KOPT-K1 (cell line): ENCODE data around the gene FSTL5.

ENCODE experiments used
- H3K27ac ChIP-seq: fragments of 200-600 bp; sonication (generic); 2 replicates; pipeline ENCODE4 v1.5.1; 2016; ENCODE audit warnings: antibody characterized with exemption, mild to moderate bottlenecking, low read depth, low read length; ENCODE audit not compliant: poor library complexity, severe bottlenecking
- H3K36me3 ChIP-seq: fragments of 200-600 bp; sonication (generic); 2 replicates; pipeline ENCODE4 v1.5.1; 2017; ENCODE audit warnings: antibody characterized with exemption, mild to moderate bottlenecking, low read length, moderate library complexity; ENCODE audit not compliant: insufficient read depth
- H3K9me3 ChIP-seq: fragments of 200-600 bp; sonication (generic); 2 replicates; pipeline ENCODE4 v1.5.1; 2017; ENCODE audit warnings: antibody characterized with exemption, low read length, mild to moderate bottlenecking; ENCODE audit not compliant: insufficient read depth, poor library complexity, severe bottlenecking

The FSTL5 gene

DNA sequence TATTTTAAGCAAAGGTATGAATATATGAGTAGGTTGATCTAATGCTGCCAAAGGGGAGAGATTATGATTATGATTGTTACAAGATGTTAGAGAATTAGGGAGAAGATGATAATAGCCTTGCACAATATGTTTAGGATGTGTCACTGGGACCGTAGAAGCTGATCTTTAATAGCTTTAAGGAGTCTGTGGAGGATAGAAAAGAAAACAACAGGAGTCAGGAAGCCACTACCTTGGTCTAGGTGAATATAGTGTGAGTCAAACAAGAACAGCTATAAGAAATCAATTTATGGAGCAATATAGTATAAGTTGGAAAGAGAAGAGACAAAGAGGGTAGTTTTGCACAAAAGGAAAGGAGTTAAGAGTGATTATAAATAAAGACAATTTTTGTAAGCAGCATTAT lies 232.7 kb downstream of the FSTL5 start:
- Histone ChIP-seq H3K9me3 (no peaks in the 10 kb centered on the region), H3K27ac (no peak overlapping the region), H3K36me3 (no peaks in the 10 kb centered on the region)

DNA sequence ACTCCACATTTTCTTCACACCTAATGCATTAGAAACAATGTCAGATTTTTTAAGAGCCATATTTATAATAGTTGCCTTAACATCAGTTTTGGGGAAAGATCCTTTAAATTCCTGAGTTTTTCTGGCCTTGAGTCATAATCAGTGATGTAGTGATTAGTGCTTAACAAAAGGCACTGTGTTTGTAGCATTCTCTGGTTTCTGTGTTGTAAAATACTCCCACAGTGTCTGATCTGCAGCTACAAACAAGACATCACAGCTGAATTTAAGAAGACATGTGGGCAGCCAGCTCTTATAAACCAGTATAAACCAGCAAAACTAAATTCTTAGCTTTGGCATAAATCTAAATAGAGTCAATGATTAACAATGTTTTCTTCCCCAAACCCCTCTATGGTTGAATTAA lies 233.8 kb downstream of the FSTL5 start:
- Histone ChIP-seq H3K36me3 (no peaks in the 10 kb centered on the region), H3K9me3 (no peaks in the 10 kb centered on the region), H3K27ac (no peak overlapping the region)

DNA sequence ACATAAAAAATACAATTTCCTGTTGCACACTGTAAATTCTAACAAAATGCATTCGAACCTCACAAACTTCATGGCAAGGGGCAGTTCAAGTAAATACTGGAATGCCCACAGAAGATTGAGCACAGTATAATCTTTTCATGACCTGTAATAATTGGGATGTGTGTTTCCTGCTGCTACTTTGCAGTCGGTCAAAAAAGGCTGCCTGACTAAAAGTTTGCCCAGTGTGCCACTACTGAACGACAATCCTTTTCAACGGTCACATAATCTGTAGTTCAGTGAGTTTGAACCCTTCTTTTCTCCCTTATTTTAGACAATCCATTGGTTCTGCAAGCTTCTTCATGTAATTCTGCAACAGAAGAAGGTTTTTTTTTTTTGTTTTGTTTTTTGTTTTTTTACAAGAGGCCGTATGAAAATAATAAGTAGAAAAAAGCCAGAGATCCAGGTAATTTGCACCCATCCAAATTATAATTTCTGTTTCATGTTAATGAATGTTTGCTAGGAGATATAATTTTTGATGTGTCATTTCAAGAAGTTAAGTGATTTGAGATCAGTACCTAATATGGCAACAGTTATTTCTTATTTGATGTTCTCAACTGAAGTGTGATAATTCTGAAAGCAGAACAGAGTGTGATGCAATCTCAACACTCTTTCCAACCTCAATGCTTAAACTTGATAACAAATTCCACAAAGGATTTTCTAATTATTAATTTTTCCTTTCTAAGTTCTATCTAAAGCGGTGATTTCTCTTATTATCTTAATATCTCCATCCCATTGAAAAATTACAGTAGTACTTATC lies 237.6 kb downstream of the FSTL5 start:
- no peaks in the 10 kb centered on the region for H3K9me3 ChIP-seq

DNA sequence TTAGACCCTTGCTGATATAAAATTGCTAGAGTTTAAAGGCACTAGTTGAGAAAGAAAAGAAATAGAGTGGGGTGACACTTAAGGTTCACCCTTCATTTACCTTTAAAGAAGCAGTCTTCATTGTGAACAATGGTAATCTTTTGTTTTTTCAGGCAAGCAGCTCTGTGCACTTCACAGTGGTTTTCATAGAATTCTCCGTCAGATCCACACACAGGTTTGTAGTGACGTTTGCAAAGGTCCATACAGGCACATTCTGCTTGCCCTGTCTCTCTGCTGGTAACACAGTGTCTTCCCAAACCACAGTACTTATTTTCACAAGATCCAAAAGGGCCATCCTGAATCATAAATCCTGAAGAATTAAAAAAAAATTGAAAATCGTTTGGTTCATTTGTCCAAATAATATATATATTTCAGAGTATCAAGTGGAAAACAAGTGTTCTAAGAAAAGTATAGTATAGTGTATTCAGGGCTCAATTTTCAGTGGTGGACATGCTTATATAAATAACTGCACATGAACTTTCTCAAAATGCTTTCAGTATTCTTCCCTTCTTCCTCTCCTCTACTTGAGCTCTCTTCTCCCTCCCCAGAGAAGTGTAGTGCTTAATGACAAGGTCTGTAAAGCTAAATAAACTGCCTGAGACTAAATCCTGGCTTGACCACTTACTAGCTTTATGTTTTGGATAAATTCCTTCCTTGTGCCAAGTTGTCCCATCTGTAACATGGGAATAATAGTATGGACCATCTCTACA lies 243.3 kb downstream of the FSTL5 start:
- Histone ChIP-seq H3K9me3 (no peaks in the 10 kb centered on the region), H3K36me3 (no peaks in the 10 kb centered on the region), H3K27ac (no peak overlapping the region)

More for the DNA sequence above, 237.6 kb downstream of the FSTL5 start:
- H3K36me3 ChIP-seq, result no peaks in the 10 kb centered on the region
- H3K27ac ChIP-seq, result no peak overlapping the region

DNA sequence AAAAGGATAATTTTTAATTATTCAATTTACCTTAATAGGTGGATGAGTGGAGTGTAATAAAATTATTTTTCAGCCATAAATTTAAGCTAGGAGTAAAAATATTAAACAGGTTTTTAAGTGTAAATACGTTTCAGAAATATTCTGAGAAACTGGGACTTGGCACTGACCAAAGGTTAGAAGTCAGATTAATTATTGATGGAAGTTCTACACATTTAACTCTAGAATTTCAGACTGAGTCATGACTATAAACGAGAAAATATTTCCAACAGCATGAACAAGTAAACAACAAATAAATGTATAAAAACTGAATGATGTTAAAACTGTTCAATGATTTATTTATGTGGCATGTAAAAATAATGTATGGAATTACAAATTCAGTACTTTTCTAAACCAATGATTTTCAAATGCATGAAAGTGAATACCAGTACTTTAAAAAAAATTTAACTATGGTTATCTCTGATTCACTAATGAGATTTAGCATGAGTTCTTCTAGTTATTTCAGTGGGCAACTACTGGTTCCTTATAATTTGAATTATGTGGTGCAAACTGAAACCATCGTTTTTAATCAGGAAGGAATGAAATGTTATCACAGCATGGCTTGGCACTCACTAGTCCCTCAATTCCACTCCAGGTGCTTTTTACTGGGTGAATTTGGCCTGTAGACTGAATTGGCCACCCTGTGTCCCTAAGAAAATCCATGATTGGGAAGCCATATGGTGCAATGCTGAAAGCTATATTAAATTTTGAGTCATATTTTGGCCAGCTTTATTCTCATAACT lies 244.2 kb downstream of the FSTL5 start:
- Histone ChIP-seq H3K9me3 (no peaks in the 10 kb centered on the region), H3K27ac (no peak overlapping the region), H3K36me3 (no peaks in the 10 kb centered on the region)

DNA sequence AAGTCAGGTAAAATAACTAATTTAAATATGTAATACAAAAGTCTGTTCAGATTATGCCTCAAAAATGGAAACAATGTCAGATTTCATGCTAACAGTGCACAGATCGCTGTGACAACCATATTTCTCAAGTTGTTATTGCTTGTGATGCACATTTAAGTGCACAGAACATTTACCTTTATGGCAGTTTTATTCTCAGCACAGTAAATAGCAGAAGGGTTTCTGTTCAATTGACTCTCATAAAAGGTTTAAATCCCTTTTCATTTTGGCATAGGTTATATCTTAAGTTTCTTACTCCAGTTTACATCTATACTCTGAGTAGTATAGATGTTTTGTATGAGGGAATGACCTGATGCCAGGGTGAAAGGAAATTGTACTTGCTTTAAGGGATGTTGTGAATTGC lies 247.8 kb downstream of the FSTL5 start:
- no peaks in the 10 kb centered on the region for H3K9me3 ChIP-seq
- no peak overlapping the region for H3K27ac ChIP-seq
- H3K36me3 ChIP-seq, result no peaks in the 10 kb centered on the region

DNA sequence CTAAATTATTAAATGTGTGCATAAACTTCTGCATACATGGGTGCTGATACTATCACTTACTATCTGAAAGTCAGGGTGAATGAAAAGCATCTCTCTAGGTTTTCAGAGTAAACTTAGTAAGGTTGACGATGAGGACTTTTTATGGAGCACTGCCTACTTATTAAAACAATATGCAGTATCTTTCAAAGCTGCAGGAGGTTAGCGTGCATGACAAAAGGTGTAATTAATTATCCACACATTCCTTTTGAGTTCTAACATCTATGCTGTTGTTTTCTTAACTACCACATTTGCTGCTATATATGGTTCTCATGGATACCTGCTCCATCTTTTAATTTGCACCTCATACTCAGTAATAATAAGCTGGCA lies 256.2 kb downstream of the FSTL5 start:
- Histone ChIP-seq H3K27ac (no peak overlapping the region), H3K36me3 (no peaks in the 10 kb centered on the region), H3K9me3 (no peaks in the 10 kb centered on the region)

DNA sequence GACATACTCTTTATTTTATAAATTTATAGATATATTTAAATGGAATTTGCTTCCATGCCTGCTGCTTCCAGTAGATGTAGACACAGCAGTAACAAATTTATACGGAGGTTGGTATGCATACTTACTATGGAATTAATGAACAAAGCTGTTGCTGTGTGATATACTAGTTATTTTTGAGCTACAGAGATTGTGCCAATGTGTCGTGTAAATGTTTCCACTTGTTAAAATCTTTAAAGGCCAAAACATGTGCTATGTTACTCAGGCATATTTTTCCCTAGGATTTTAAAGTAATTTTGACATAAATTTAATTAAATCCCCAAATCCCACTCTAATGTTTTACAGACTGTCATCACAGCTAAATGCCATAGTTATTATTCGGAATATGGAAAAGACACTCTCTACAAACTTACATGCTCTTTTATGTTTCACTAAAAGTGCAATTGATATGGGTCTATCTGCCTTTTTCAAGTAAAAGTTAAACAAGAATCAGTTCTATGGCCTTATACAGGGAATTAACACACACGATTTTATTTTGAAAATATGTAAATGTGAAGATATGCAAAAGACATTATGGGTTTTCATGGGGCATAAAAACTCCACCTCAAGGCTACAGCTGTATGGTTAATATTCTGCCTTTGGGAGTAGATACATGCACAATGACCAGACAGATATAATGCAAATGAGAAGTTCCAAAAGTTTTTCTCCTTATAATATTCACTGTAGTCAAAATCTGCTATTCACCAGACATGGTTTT lies 256.8 kb downstream of the FSTL5 start:
- Histone ChIP-seq H3K36me3 (no peaks in the 10 kb centered on the region), H3K9me3 (no peaks in the 10 kb centered on the region), H3K27ac (no peak overlapping the region)

DNA sequence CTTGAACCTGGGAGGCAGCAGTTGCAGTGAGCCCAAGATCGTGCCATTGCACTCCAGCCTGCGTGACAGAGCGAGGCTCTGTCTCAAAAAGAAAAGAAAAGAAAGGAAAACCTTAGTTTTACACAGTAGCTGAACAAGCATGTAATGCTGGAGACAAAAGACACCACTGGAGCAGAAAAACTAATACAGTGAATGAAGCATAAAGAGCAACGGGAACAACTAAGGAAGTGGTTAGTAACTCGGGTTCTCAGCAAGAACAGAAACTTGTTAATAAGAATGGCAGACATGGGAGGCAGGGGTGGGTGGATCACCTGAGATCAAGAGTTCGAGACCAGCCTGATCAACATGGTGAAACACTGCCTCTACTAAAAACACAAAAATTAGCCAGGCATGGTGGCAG lies 263.7 kb downstream of the FSTL5 start:
- no peak overlapping the region for H3K27ac ChIP-seq
- no peaks in the 10 kb centered on the region for H3K36me3 ChIP-seq
- H3K9me3 ChIP-seq, result no peaks in the 10 kb centered on the region

DNA sequence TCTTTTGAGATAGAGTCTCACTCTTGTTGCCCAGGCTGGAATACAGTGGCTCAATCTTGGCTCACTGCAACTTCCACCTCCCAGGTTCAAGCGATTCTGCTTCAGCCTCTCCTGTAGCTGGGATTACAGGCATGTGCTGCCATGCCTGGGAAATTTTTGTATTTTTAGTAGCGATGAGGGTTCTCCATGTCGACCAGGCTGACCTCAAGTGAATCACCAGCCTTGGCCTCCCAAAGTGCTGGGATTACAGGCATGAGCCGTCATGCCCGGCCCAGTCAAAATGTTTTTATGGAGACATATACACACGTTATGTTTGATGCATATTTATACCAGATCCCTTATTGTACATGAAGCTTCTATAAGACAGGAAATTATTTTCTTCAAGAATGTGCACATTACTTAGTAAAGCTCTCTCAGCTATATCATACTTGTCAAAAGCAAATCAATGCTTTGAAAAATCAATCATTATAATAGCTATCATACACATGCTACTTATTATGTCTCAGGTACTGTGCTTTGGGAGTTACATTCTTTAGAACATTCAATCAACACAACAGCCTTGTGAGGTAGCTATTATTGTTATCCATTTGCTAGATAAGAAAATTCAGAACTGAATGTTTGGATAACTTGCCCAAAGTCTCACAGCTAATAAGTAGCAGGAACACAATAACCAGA lies 269.2 kb downstream of the FSTL5 start:
- no peaks in the 10 kb centered on the region for H3K9me3 ChIP-seq
- H3K27ac ChIP-seq, result no peak overlapping the region
- no peaks in the 10 kb centered on the region for H3K36me3 ChIP-seq

DNA sequence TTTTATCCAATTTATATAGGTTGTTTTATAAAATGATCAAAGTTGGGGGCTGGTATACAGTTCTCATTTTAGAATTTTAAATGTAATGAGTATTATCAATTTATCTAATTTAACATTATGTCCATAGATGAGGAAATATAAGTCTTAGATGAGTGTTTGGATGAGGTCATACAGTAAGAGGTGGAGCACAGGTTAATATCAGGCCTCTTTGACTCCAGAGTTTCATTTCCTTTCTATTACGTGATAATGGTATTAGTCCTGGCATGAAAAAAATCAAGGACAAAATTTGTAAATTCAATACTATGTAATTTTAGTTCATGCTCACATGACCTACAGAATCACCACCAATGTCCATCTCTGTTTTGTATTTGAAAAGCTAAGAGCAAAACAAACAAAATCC lies 269.8 kb downstream of the FSTL5 start:
- no peaks in the 10 kb centered on the region for H3K9me3 ChIP-seq
- H3K36me3 ChIP-seq, result no peaks in the 10 kb centered on the region
- no peak overlapping the region for H3K27ac ChIP-seq

DNA sequence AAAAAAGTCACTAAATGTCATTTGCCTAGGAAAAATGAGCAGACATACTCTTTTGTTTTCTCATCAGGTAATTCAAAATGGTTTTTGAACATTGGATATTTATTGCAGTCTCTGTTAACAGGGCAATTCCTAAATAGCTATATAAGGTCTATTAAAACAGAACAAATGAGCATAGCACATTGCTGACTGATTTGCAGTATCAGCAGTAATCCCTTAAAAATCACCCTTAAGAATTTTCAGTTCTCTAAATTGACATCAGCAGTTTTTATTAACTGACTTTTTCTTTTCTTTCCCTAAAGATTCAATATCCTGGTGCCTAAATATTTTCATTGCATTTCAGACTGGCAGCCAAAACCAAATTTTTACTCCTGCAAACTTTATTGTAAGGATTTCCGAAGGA lies 270.2 kb downstream of the FSTL5 start:
- Histone ChIP-seq H3K27ac (no peak overlapping the region), H3K36me3 (no peaks in the 10 kb centered on the region), H3K9me3 (no peaks in the 10 kb centered on the region)

DNA sequence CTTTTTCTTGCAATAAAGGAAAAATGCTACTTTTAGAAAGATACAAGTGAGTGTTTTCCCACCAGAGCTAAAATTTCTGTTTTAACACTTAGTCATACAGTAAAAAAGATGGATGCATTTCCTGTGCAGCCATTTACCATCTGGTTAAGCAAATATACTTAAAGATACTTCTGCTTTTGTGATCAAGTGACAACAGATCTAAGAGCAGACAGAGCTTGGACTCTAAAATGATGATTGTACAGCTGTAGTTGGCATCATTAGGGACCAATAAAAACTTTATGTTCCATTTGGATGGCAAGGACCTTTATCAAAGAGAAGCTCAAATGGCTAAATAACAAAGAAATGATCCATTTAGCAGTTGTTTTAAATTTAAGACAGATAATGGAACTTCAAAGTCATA lies 270.8 kb downstream of the FSTL5 start:
- Histone ChIP-seq H3K27ac (no peak overlapping the region), H3K36me3 (no peaks in the 10 kb centered on the region), H3K9me3 (no peaks in the 10 kb centered on the region)

DNA sequence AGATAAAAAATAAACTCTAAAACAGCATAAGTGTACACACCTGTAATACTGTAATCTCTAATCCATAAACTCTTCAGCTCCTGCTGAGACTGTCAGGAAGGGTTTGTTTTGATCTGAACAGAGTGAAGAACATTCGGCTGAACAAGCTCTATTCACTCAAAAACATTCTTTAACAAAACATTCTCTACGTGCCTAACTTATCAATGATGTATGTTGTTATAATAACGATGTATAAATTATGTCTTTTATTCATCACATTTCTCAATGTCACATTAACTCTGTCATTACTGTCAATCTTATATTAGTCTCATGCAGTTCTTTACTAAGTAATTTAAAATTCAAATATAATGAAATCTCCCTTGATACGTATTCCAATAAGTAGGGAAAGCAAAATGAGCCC lies 280.6 kb downstream of the FSTL5 start:
- no peak overlapping the region for H3K27ac ChIP-seq
- no peaks in the 10 kb centered on the region for H3K36me3 ChIP-seq
- H3K9me3 ChIP-seq, result no peaks in the 10 kb centered on the region
